ENCODE measurements around the gene AUNIP. TPM values are rescaled to one million over a fixed set of nuclear protein-coding genes. Genes with fewer than 3 reads are reported as not detected.

The AUNIP gene
- total RNA-seq, 1 experiment from 2014 or later, result 17.6 TPM

- Histone ChIP-seq H3K9me3 (ENCODE audit: low read length) (no peaks in the 10 kb centered on the region), H3K36me3 (ENCODE audit: low read depth, low read length) (no peaks in the 10 kb centered on the region), H3F3A (ENCODE audit: low read length, unreplicated experiment) (no peaks in the 10 kb centered on the region), H2AFZ (ENCODE audit: low read length) (no peak overlapping the region), H3K27ac (ENCODE audit: low read length) (no peak overlapping the region), H3K9me2 (replicated peaks; ENCODE audit: low read length) (no peaks in the 10 kb centered on the region), H3K4me2 (ENCODE audit: low read length) (no peak overlapping the region), H3K9ac (ENCODE audit: low read length) (no peak overlapping the region), H4K20me1 (ENCODE audit: low read length) (no peaks in the 10 kb centered on the region), H3K27me3 (ENCODE audit: low read length) (no peaks in the 10 kb centered on the region), H3K4me3 (ENCODE audit: low read length) (no peak overlapping the region), H3K4me1 (ENCODE audit: insufficient read depth, low read length) (no peaks in the 10 kb centered on the region), H3K79me2 (ENCODE audit: low read length) (no peaks in the 10 kb centered on the region)
- TF ChIP-seq EZH2phosphoT487 (IDR thresholded peaks at IDR 0.05; ENCODE audit: borderline replicate concordance, low read length), result no peak
- TF ChIP-seq CTCF (conservative IDR thresholded peaks at IDR 0.05; ENCODE audit: low read depth, low read length), result no peak
- TF ChIP-seq EZH2 (IDR thresholded peaks at IDR 0.05; ENCODE audit: low read length, unreplicated experiment), result no peak
- no TSS peak for BruUV-seq (replicated peaks)
- ChIA-PET CTCF (no interaction called here), POLR2A (ENCODE audit: unreplicated experiment) (no interaction called here)
- ATAC-seq, result no peak
- no peak for DNase-seq
- intact Hi-C loops (cut with micrococcal nuclease), result no loop called here
Observed at GRCh38 chr1:25867210-25867991, 8.1 kb upstream of the AUNIP start.

GRCh38 chr1:25866288-25866687 lies 7.0 kb upstream of the AUNIP start:
- H3K79me2 ChIP-seq (ENCODE audit: low read length), result no peaks in the 10 kb centered on the region
- ChIA-PET CTCF (no interaction called here), POLR2A (ENCODE audit: unreplicated experiment) (no interaction called here)
- no peak overlapping the region for H3K4me3 ChIP-seq (ENCODE audit: low read length)
- H3K27ac ChIP-seq (ENCODE audit: low read length), result no peak overlapping the region
- no peak overlapping the region for H3K4me2 ChIP-seq (ENCODE audit: low read length)
- DNase-seq, result no peak
- H3K4me1 ChIP-seq (ENCODE audit: insufficient read depth, low read length), result no peaks in the 10 kb centered on the region
- no peak overlapping the region for H3K9ac ChIP-seq (ENCODE audit: low read length)
- no peak overlapping the region for H2AFZ ChIP-seq (ENCODE audit: low read length)
- TF ChIP-seq EZH2 (IDR thresholded peaks at IDR 0.05; ENCODE audit: low read length, unreplicated experiment) (no peak), EZH2phosphoT487 (IDR thresholded peaks at IDR 0.05; ENCODE audit: borderline replicate concordance, low read length) (no peak), CTCF (conservative IDR thresholded peaks at IDR 0.05; ENCODE audit: low read depth, low read length) (no peak)
- no peaks in the 10 kb centered on the region for H4K20me1 ChIP-seq (ENCODE audit: low read length)
- no peaks in the 10 kb centered on the region for H3K9me3 ChIP-seq (ENCODE audit: low read length)
- H3K9me2 ChIP-seq (replicated peaks; ENCODE audit: low read length), result no peaks in the 10 kb centered on the region
- intact Hi-C loops (cut with micrococcal nuclease), result no loop called here
- H3K27me3 ChIP-seq (ENCODE audit: low read length), result no peaks in the 10 kb centered on the region
- no peak for ATAC-seq
- no peaks in the 10 kb centered on the region for H3F3A ChIP-seq (ENCODE audit: low read length, unreplicated experiment)
- BruUV-seq (replicated peaks), result no TSS peak
- H3K36me3 ChIP-seq (ENCODE audit: low read depth, low read length), result no peaks in the 10 kb centered on the region

- Histone ChIP-seq H3K27me3 (ENCODE audit: low read length) (no peaks in the 10 kb centered on the region), H3K9me2 (replicated peaks; ENCODE audit: low read length) (no peaks in the 10 kb centered on the region), H2AFZ (ENCODE audit: low read length) (no peak overlapping the region), H4K20me1 (ENCODE audit: low read length) (no peaks in the 10 kb centered on the region), H3K4me2 (ENCODE audit: low read length) (no peak overlapping the region), H3K4me1 (ENCODE audit: insufficient read depth, low read length) (0 out of 2 replicates have a peak, but pooled peaks cover 3% of the 10 kb centered on the region), H3K36me3 (ENCODE audit: low read depth, low read length) (no peaks in the 10 kb centered on the region), H3K9ac (ENCODE audit: low read length) (no peak overlapping the region), H3K27ac (ENCODE audit: low read length) (no peak overlapping the region), H3K9me3 (ENCODE audit: low read length) (no peaks in the 10 kb centered on the region), H3K79me2 (ENCODE audit: low read length) (no peaks in the 10 kb centered on the region), H3F3A (ENCODE audit: low read length, unreplicated experiment) (no peaks in the 10 kb centered on the region), H3K4me3 (ENCODE audit: low read length) (no peak overlapping the region)
- CTCF ChIA-PET, result no interaction called here
- POLR2A ChIA-PET (ENCODE audit: unreplicated experiment), result interaction anchor here (1.0 kb wide), 1 partner anchor 292 kb away, joined by 4 read pairs; no protein-coding TSS in a partner anchor
- intact Hi-C loops (cut with micrococcal nuclease), result no loop called here
- no peak for ATAC-seq
- no peak for DNase-seq
- no TSS peak for BruUV-seq (replicated peaks)
- no peak for TF ChIP-seq EZH2phosphoT487 (IDR thresholded peaks at IDR 0.05; ENCODE audit: borderline replicate concordance, low read length)
- TF ChIP-seq CTCF (conservative IDR thresholded peaks at IDR 0.05; ENCODE audit: low read depth, low read length), result no peak
- TF ChIP-seq EZH2 (IDR thresholded peaks at IDR 0.05; ENCODE audit: low read length, unreplicated experiment), result no peak
Observed at GRCh38 chr1:25864434-25864833, 5.2 kb upstream of the AUNIP start.
